GM21390 (cell line): ENCODE data around the gene FLT3.
"Not testable (repeated sequence)": the region's sequence is repeated elsewhere in the genome, so short reads cannot be mapped to it uniquely, and the experiment has no call there.

Source experiments
- ATAC-seq: cut with Tn5 transposase; IDR thresholded peaks from one replicate; pipeline ENCODE4 v1.9.1; 2021; ENCODE audit not compliant: unreplicated experiment

Gene FLT3

GRCh38 chr13:28005016-28005415 is 95.4 kb downstream of the FLT3 start:
- ATAC-seq, result not testable (repeated sequence)

GRCh38 chr13:28002886-28003698 is 97.3 kb downstream of the FLT3 start:
- no peak for ATAC-seq

GRCh38 chr13:28001837-28002473 is 98.4 kb downstream of the FLT3 start:
- ATAC-seq, result no peak

- ATAC-seq, result no peak
These were observed 99.3 kb downstream of the FLT3 start for GRCh38 chr13:28001049-28001448.

- no peak for ATAC-seq
These were observed 99.8 kb downstream of the FLT3 start for GRCh38 chr13:28000567-28000966.

- ATAC-seq, result no peak
These were observed 102.4 kb downstream of the FLT3 start for GRCh38 chr13:27997904-27998522.

GRCh38 chr13:27991881-27992280 is 108.5 kb downstream of the FLT3 start:
- no peak for ATAC-seq

GRCh38 chr13:27988520-27988919 is 111.9 kb downstream of the FLT3 start, which contains the start of gene URAD:
TSS of gene URAD (minus strand) at chr13:27988693. CDS start at chr13:27988637, 56 bp downstream.
- no peak for ATAC-seq

- ATAC-seq, result no peak
These were observed 114.8 kb downstream of the FLT3 start for GRCh38 chr13:27985600-27985999.

- no peak for ATAC-seq
These were observed 118.0 kb downstream of the FLT3 start for GRCh38 chr13:27982361-27982760.

- no peak for ATAC-seq
These were observed 119.2 kb downstream of the FLT3 start for GRCh38 chr13:27981006-27981708.

GRCh38 chr13:27980280-27980998 is 119.9 kb downstream of the FLT3 start:
- no peak for ATAC-seq

GRCh38 chr13:27979765-27980279 is 120.6 kb downstream of the FLT3 start:
- no peak for ATAC-seq

- ATAC-seq, result no peak
These were observed 121.3 kb downstream of the FLT3 start for GRCh38 chr13:27979001-27979643.

- no peak for ATAC-seq
These were observed 121.9 kb downstream of the FLT3 start for GRCh38 chr13:27978301-27978968.

- no peak for ATAC-seq
These were observed 122.7 kb downstream of the FLT3 start for GRCh38 chr13:27977476-27978300.

GRCh38 chr13:27976362-27977091 is 123.8 kb downstream of the FLT3 start:
- ATAC-seq, result no peak
